ENCODE data around the gene MAPKAP1.

- TF ChIP-seq POLR2AphosphoS5 (IDR thresholded peaks at IDR 0.05; ENCODE audit: low read depth, low read length) (no peak), REST (IDR thresholded peaks at IDR 0.05; ENCODE audit: insufficient read depth in 1 of 2, low read depth in 2 of 2, low read length in 2 of 2) (no peak), SIN3A (IDR thresholded peaks at IDR 0.05; ENCODE audit: borderline replicate concordance, insufficient read depth, low read length) (no peak), TAF1 (IDR thresholded peaks at IDR 0.05; ENCODE audit: borderline replicate concordance, insufficient read depth, low read length) (no peak)
Measured at GRCh38 chr9:125508249-125508648, 198.8 kb downstream of the MAPKAP1 start.
